HepG2 (cell line): Measurements from ENCODE around the gene GAPDH. TPM values are rescaled to one million over a fixed set of nuclear protein-coding genes. Genes with fewer than 3 reads are reported as not detected.

Experiments
- ATAC-seq: fragments of 200-7000 bp; cut with Tn5 transposase; 3 replicates; pipeline ENCODE4 v1.9.1; 2020; ENCODE audit warnings: mild to moderate bottlenecking, moderate library complexity
- BruUV-seq: library from RNA; stranded (reverse); fragments of 400-500 nt; replicated peaks from 2 replicates; lab custom pipeline; 2021; lab: Mats Ljungman, UMichigan
- CTCF ChIA-PET: fragments of 300-600 bp; formaldehyde crosslinking; extraction: SDS; loops from one replicate; lab custom pipeline; 2021; ENCODE audit warnings: low total read pairs, inconsistent platforms, low intra/inter-chr PET ratio; lab: Yijun Ruan, JAX
- POLR2A ChIA-PET: fragments of 350-600 bp; sonication (Branson Sonifier 250); formaldehyde crosslinking; loops from one replicate; lab custom pipeline; 2020; ENCODE audit warnings: antibody characterized with exemption, inconsistent platforms; lab: Yijun Ruan, JAX
- DNase-seq: peaks from one replicate; pipeline ENCODE4 v3.0.0-alpha.2; 2015; ENCODE audit warnings: low spot score
- FAIRE-seq: peaks from 3 replicates; lab custom pipeline; 2011; peaks lifted over from hg19 to GRCh38; lab: Jason Lieb, UNC
- H2AFZ ChIP-seq: one replicate; pipeline ENCODE4 v1.6.1; 2011; ENCODE audit warnings: low read length, inconsistent platforms
- H3K27ac ChIP-seq: fragments of 300-600 bp; 3 replicates; pipeline ENCODE4 v1.8.0; 2011; ENCODE audit warnings: mixed run types, mild to moderate bottlenecking, mixed read lengths, low read length, inconsistent platforms; ENCODE audit not compliant: insufficient read depth; ENCODE audit errors: extremely low read length
- H3K27me3 ChIP-seq, 2 experiments: fragments of 200-600 bp in 1 of 2; 2 replicates in 1 of 2; 3 replicates in 1 of 2; pipeline versions ENCODE4 v1.6.0 to v1.8.0; 2011; ENCODE audit warnings: low read length in 2 of 2, mild to moderate bottlenecking in 2 of 2, moderate library complexity in 2 of 2, inconsistent platforms in 1 of 2; ENCODE audit not compliant: insufficient read depth in 2 of 2, control insufficient read depth in 1 of 2
- H3K36me3 ChIP-seq, 2 experiments: fragments of 200-600 bp in 1 of 2; replicated peaks in 1 of 2; 2 replicates in 1 of 2; 3 replicates in 1 of 2; pipeline versions ENCODE4 v1.5.1 to v1.8.0; 2011; ENCODE audit warnings: low read length in 2 of 2, inconsistent platforms in 1 of 2; ENCODE audit not compliant: insufficient read depth in 2 of 2, control insufficient read depth in 1 of 2
- H3K4me1 ChIP-seq: 2 replicates; pipeline ENCODE4 v1.5.1; 2012; ENCODE audit warnings: low read length, inconsistent platforms; ENCODE audit not compliant: insufficient read depth
- H3K4me2 ChIP-seq: 2 replicates; pipeline ENCODE4 v1.6.0; 2011; ENCODE audit warnings: low read depth, low read length, inconsistent platforms
- H3K4me3 ChIP-seq, 3 experiments: fragments of 200-600 bp in 1 of 3; sonication (generic), shearing (Covaris generic) in 1 of 3; replicated peaks in 1 of 3; 2 replicates each; pipeline ENCODE4 v1.5.1; 2011 to 2016; ENCODE audit warnings: low read length in 3 of 3, inconsistent platforms in 2 of 3, low read depth in 2 of 3, mild to moderate bottlenecking in 2 of 3, control low read depth in 1 of 3, mixed read lengths in 1 of 3; ENCODE audit not compliant: insufficient read depth in 1 of 3
- H3K79me2 ChIP-seq: one replicate; pipeline ENCODE4 v1.6.1; 2011; ENCODE audit warnings: low read length, inconsistent platforms; ENCODE audit not compliant: insufficient read depth
- H3K9ac ChIP-seq: 2 replicates; pipeline ENCODE4 v1.6.0; 2011; ENCODE audit warnings: mild to moderate bottlenecking, low read depth, low read length, inconsistent platforms; ENCODE audit not compliant: insufficient read depth
- H3K9me3 ChIP-seq: 2 replicates; pipeline ENCODE4 v1.5.1; 2012; ENCODE audit warnings: mild to moderate bottlenecking, low read length
- H4K20me1 ChIP-seq: 2 replicates; pipeline ENCODE4 v1.6.0; 2011; ENCODE audit warnings: inconsistent platforms, mild to moderate bottlenecking, low read length, moderate library complexity; ENCODE audit not compliant: insufficient read depth
- AKAP8 ChIP-seq: sonication (generic); formaldehyde crosslinking; IDR thresholded peaks from 2 replicates; pipeline ENCODE4 v1.5.1; 2020; ENCODE audit warnings: mild to moderate bottlenecking, missing genetic modification reagents
- ARNT ChIP-seq: fragments of 450-650 bp; IDR thresholded peaks from 2 replicates; pipeline ENCODE4 v1.6.1; 2017
- ESRRA ChIP-seq: sonication (generic); formaldehyde crosslinking; IDR thresholded peaks from 2 replicates; pipeline ENCODE4 v1.5.1; 2020; ENCODE audit warnings: mild to moderate bottlenecking, low read depth, missing genetic modification reagents
- GFI1 ChIP-seq: sonication (generic); formaldehyde crosslinking; IDR thresholded peaks from 2 replicates; pipeline ENCODE4 v1.5.0; 2020; ENCODE audit warnings: missing genetic modification reagents, mild to moderate bottlenecking, borderline replicate concordance
- MAZ ChIP-seq, 2 experiments: sonication (generic) in 1 of 2; formaldehyde crosslinking in 1 of 2; IDR thresholded peaks; 2 replicates each; pipeline versions ENCODE4 v1.5.0 to v1.6.1; 2012 to 2020; ENCODE audit warnings: low read depth in 2 of 2, mild to moderate bottlenecking in 2 of 2, borderline replicate concordance in 1 of 2, improper control_type of control experiment in 1 of 2, low read length in 1 of 2, missing genetic modification reagents in 1 of 2, moderate library complexity in 1 of 2
- MEF2D ChIP-seq: sonication (generic); formaldehyde crosslinking; IDR thresholded peaks from 2 replicates; pipeline ENCODE4 v1.5.1; 2020; ENCODE audit warnings: mild to moderate bottlenecking, missing genetic modification reagents
- PLRG1 ChIP-seq: fragments of 450-650 bp; conservative IDR thresholded peaks from 2 replicates; pipeline ENCODE4 v1.6.1; 2016
- ZNF3 ChIP-seq: IDR thresholded peaks from 2 replicates; pipeline ENCODE4 v1.7.0; 2017; ENCODE audit warnings: inconsistent platforms
- ZNF317 ChIP-seq: sonication (generic); formaldehyde crosslinking; IDR thresholded peaks from 2 replicates; pipeline ENCODE4 v1.5.0; 2020; ENCODE audit warnings: mild to moderate bottlenecking, missing genetic modification reagents
- ZNF564 ChIP-seq: sonication (generic); formaldehyde crosslinking; IDR thresholded peaks from 2 replicates; pipeline ENCODE4 v1.8.1; 2023; ENCODE audit warnings: mild to moderate bottlenecking, missing genetic modification reagents
- ZNF709 ChIP-seq: sonication (generic); formaldehyde crosslinking; IDR thresholded peaks from 2 replicates; pipeline ENCODE4 v1.5.0; 2020; ENCODE audit warnings: mild to moderate bottlenecking, missing genetic modification reagents
- WGBS: methylation state at CpG from one replicate; pipeline ENCODE4 v1.1.6; 2017; ENCODE audit warnings: low lambda C conversion rate; 5-methylcytosine and 5-hydroxymethylcytosine counted together
- in situ Hi-C: cut with HindIII; loops from 2 replicates; pipeline ENCODE4 v1.10.0; 2017; ENCODE audit warnings: low pct_unique_long_range_greater_than_20kb; ENCODE audit not compliant: extremely low pct_ligation_motif_present
- intact Hi-C: fragments of 100-400 bp; cut with micrococcal nuclease; formaldehyde crosslinking; loops from one replicate; pipeline ENCODE4 v1.10.0; 2022; ENCODE audit not compliant: unreplicated experiment
- polyA plus RNA-seq, 8 experiments: library from polyadenylated mRNA; depleted of rRNA in 3 of 8; stranded (reverse) in 7 of 8; unstranded in 1 of 8; fragments of >200 nt; fragmentation: Illumina TruSeq in 4 of 8; extraction: Trizol in 4 of 8; gene quantifications; 2 replicates each; pipeline versions ENCODE4 v1.2.1 to v1.2.3, GENCODE V29; 2011 to 2016; ENCODE audit warnings: low read depth in 4 of 8, missing spikeins in 1 of 8, mixed read lengths in 1 of 8; ENCODE audit not compliant: insufficient read depth in 1 of 8
- total RNA-seq, 5 experiments: library from RNA; depleted of rRNA; stranded (reverse); fragments of >200 nt; fragmentation: Illumina TruSeq; extraction: Trizol; gene quantifications; 2 replicates each; pipeline ENCODE4 v1.2.3, GENCODE V29; 2016; ENCODE audit warnings: low read depth in 1 of 5
- TF ChIP-seq, protein P1 (sequence below): sonication (generic); formaldehyde crosslinking; IDR thresholded peaks from 2 replicates; pipeline ENCODE4 v1.4.0; 2020; ENCODE audit warnings: missing genetic modification reagents
- TF ChIP-seq, protein P2 (sequence below): sonication (generic); formaldehyde crosslinking; IDR thresholded peaks from 2 replicates; pipeline ENCODE4 v1.5.0; 2020; ENCODE audit warnings: mild to moderate bottlenecking, missing genetic modification reagents
- TF ChIP-seq, protein P3 (sequence below): sonication (generic); formaldehyde crosslinking; IDR thresholded peaks from 2 replicates; pipeline ENCODE4 v1.5.0; 2020; ENCODE audit warnings: missing genetic modification reagents
- TF ChIP-seq, protein P4 (sequence below): IDR thresholded peaks from 2 replicates; pipeline ENCODE4 v1.4.0; 2020; ENCODE audit warnings: mild to moderate bottlenecking, missing genetic modification reagents
- TF ChIP-seq, protein P5 (sequence below): IDR thresholded peaks from 2 replicates; pipeline ENCODE4 v1.6.1; 2016

GAPDH gene
- total and polyA plus RNA-seq, 2 of the 13 experiments (the other 11 are each of a cell fraction or from before 2014, with no cell fraction given): 3,038 to 12,722 TPM

DNA sequence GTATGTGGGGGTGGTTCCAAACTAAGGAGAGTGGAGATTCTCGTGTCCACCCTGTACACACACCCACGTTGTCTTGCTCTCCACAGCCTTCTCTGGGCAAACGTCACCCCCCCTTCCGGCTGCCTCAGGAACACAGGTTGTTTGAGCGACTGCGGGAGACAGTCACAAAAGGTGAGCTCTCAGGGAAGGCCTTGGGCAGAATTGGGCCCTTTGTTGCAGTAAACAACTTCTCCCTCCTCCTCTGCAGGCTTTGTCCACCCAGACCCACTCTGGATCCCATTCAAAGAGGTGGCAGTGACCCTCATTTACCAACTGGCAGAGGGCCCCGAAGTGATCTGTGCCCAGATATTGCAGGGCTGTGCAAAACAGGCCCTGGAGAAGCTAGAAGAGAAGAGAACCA, 8.1 kb upstream of the GAPDH start:
- Histone ChIP-seq H2AFZ (no peak overlapping the region), H3K36me3 (peaks cover 60 to 98% of the 10 kb centered on the region in 2 experiments), H3K4me3 (no peak overlapping the region), H4K20me1 (no peaks in the 10 kb centered on the region), H3K4me2 (no peak overlapping the region), H3K9me3 (no peaks in the 10 kb centered on the region), H3K9ac (no peak overlapping the region), H3K79me2 (no peaks in the 10 kb centered on the region), H3K4me1 (peaks cover 11% of the 10 kb centered on the region), H3K27me3 (no peaks in the 10 kb centered on the region), H3K27ac (no peak overlapping the region)
- in situ Hi-C loops: no loop called here
- ChIA-PET CTCF (no interaction called here), POLR2A (no interaction called here)
- WGBS: 99% methylated on average over 7 of the region's 7 CpGs
- BruUV-seq: TSS peak; percentile 22
- no peak for ATAC-seq
- intact Hi-C loops: no loop called here
- TF ChIP-seq, protein P1, sequence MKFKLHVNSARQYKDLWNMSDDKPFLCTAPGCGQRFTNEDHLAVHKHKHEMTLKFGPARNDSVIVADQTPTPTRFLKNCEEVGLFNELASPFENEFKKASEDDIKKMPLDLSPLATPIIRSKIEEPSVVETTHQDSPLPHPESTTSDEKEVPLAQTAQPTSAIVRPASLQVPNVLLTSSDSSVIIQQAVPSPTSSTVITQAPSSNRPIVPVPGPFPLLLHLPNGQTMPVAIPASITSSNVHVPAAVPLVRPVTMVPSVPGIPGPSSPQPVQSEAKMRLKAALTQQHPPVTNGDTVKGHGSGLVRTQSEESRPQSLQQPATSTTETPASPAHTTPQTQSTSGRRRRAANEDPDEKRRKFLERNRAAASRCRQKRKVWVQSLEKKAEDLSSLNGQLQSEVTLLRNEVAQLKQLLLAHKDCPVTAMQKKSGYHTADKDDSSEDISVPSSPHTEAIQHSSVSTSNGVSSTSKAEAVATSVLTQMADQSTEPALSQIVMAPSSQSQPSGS (CRISPR knock-in tag): no peak
- TF ChIP-seq MEF2D: no peak
- no peak for TF ChIP-seq ZNF317
- no peak for TF ChIP-seq AKAP8 (CRISPR knock-in tag)
- TF ChIP-seq, protein P2, sequence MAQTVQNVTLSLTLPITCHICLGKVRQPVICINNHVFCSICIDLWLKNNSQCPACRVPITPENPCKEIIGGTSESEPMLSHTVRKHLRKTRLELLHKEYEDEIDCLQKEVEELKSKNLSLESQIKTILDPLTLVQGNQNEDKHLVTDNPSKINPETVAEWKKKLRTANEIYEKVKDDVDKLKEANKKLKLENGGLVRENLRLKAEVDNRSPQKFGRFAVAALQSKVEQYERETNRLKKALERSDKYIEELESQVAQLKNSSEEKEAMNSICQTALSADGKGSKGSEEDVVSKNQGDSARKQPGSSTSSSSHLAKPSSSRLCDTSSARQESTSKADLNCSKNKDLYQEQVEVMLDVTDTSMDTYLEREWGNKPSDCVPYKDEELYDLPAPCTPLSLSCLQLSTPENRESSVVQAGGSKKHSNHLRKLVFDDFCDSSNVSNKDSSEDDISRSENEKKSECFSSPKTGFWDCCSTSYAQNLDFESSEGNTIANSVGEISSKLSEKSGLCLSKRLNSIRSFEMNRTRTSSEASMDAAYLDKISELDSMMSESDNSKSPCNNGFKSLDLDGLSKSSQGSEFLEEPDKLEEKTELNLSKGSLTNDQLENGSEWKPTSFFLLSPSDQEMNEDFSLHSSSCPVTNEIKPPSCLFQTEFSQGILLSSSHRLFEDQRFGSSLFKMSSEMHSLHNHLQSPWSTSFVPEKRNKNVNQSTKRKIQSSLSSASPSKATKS (CRISPR knock-in tag): no peak
- TF ChIP-seq, protein P3, sequence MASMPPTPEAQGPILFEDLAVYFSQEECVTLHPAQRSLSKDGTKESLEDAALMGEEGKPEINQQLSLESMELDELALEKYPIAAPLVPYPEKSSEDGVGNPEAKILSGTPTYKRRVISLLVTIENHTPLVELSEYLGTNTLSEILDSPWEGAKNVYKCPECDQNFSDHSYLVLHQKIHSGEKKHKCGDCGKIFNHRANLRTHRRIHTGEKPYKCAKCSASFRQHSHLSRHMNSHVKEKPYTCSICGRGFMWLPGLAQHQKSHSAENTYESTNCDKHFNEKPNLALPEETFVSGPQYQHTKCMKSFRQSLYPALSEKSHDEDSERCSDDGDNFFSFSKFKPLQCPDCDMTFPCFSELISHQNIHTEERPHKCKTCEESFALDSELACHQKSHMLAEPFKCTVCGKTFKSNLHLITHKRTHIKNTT (CRISPR knock-in tag): no peak
- no peak for TF ChIP-seq PLRG1
- TF ChIP-seq GFI1 (CRISPR knock-in tag): no peak
- TF ChIP-seq, protein P4, sequence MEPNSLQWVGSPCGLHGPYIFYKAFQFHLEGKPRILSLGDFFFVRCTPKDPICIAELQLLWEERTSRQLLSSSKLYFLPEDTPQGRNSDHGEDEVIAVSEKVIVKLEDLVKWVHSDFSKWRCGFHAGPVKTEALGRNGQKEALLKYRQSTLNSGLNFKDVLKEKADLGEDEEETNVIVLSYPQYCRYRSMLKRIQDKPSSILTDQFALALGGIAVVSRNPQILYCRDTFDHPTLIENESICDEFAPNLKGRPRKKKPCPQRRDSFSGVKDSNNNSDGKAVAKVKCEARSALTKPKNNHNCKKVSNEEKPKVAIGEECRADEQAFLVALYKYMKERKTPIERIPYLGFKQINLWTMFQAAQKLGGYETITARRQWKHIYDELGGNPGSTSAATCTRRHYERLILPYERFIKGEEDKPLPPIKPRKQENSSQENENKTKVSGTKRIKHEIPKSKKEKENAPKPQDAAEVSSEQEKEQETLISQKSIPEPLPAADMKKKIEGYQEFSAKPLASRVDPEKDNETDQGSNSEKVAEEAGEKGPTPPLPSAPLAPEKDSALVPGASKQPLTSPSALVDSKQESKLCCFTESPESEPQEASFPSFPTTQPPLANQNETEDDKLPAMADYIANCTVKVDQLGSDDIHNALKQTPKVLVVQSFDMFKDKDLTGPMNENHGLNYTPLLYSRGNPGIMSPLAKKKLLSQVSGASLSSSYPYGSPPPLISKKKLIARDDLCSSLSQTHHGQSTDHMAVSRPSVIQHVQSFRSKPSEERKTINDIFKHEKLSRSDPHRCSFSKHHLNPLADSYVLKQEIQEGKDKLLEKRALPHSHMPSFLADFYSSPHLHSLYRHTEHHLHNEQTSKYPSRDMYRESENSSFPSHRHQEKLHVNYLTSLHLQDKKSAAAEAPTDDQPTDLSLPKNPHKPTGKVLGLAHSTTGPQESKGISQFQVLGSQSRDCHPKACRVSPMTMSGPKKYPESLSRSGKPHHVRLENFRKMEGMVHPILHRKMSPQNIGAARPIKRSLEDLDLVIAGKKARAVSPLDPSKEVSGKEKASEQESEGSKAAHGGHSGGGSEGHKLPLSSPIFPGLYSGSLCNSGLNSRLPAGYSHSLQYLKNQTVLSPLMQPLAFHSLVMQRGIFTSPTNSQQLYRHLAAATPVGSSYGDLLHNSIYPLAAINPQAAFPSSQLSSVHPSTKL (CRISPR knock-in tag): no peak
- TF ChIP-seq MAZ (IDR thresholded peaks at IDR 0.05; ENCODE audit: borderline replicate concordance, low read depth, low read length): no peak
- no peak for TF ChIP-seq MAZ (CRISPR knock-in tag; IDR thresholded peaks at IDR 0.05; ENCODE audit: low read depth)
- no peak for TF ChIP-seq ARNT
- TF ChIP-seq, protein P5, sequence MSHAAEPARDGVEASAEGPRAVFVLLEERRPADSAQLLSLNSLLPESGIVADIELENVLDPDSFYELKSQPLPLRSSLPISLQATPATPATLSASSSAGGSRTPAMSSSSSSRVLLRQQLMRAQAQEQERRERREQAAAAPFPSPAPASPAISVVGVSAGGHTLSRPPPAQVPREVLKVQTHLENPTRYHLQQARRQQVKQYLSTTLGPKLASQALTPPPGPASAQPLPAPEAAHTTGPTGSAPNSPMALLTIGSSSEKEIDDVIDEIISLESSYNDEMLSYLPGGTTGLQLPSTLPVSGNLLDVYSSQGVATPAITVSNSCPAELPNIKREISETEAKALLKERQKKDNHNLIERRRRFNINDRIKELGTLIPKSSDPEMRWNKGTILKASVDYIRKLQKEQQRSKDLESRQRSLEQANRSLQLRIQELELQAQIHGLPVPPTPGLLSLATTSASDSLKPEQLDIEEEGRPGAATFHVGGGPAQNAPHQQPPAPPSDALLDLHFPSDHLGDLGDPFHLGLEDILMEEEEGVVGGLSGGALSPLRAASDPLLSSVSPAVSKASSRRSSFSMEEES (CRISPR knock-in tag): no peak
- no peak for TF ChIP-seq ZNF564 (CRISPR knock-in tag)
- no peak for TF ChIP-seq ZNF3 (CRISPR knock-in tag)
- TF ChIP-seq ESRRA (CRISPR knock-in tag): no peak
- no peak for TF ChIP-seq ZNF709 (CRISPR knock-in tag)
- no peak for DNase-seq
- no peak for FAIRE-seq
